ENCODE data around the gene TADA1. TPM values are rescaled to one million over a fixed set of nuclear protein-coding genes. Genes with fewer than 3 reads are reported as not detected.

Gene TADA1
- total RNA-seq, 1 experiment from 2014 or later, result 15.2 TPM

- DNase-seq (ENCODE audit: low spot score), result no peak
- H3K27ac ChIP-seq (ENCODE audit: low read depth, low read length, poor library complexity, severe bottlenecking), result no peak overlapping the region
- no peaks in the 10 kb centered on the region for H3K4me1 ChIP-seq (ENCODE audit: insufficient read depth, low read length, poor library complexity, severe bottlenecking)
- POLR2A ChIA-PET (ENCODE audit: low non-redundant PET), result no interaction called here
- no peaks in the 10 kb centered on the region for H3K36me3 ChIP-seq (ENCODE audit: insufficient read depth, low read length, poor library complexity, severe bottlenecking)
- H3K9me3 ChIP-seq (ENCODE audit: low read depth, low read length, poor library complexity, severe bottlenecking), result peaks cover 9% of the 10 kb centered on the region
- intact Hi-C loops (cut with micrococcal nuclease; ENCODE audit: unreplicated experiment), result loop anchor here (5.0 kb wide), 2 partner anchors 531 to 621 kb away; no protein-coding TSS in a partner anchor
- CTCF ChIA-PET, result interaction anchor here (0.7 to 2.2 kb wide), 2 partner anchors 145 to 615 kb away, joined by 3 to 33 read pairs; no protein-coding TSS in a partner anchor
- no peak overlapping the region for H3K4me3 ChIP-seq (ENCODE audit: low read depth, low read length, poor library complexity, severe bottlenecking)
- TF ChIP-seq EZH2 (IDR thresholded peaks at IDR 0.05; ENCODE audit: borderline replicate concordance, low read depth, low read length, poor library complexity, severe bottlenecking), result no peak
- TF ChIP-seq, protein P1, sequence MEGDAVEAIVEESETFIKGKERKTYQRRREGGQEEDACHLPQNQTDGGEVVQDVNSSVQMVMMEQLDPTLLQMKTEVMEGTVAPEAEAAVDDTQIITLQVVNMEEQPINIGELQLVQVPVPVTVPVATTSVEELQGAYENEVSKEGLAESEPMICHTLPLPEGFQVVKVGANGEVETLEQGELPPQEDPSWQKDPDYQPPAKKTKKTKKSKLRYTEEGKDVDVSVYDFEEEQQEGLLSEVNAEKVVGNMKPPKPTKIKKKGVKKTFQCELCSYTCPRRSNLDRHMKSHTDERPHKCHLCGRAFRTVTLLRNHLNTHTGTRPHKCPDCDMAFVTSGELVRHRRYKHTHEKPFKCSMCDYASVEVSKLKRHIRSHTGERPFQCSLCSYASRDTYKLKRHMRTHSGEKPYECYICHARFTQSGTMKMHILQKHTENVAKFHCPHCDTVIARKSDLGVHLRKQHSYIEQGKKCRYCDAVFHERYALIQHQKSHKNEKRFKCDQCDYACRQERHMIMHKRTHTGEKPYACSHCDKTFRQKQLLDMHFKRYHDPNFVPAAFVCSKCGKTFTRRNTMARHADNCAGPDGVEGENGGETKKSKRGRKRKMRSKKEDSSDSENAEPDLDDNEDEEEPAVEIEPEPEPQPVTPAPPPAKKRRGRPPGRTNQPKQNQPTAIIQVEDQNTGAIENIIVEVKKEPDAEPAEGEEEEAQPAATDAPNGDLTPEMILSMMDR (conservative IDR thresholded peaks at IDR 0.05; ENCODE audit: low read depth, low read length), result no peak
- peaks cover 36% of the 10 kb centered on the region for H3K27me3 ChIP-seq (replicated peaks; ENCODE audit: insufficient read depth, low read depth, low read length, poor library complexity)
- BruUV-seq (replicated peaks), result no TSS peak
Observed at GRCh38 chr1:166911624-166912023, 35.6 kb upstream of the TADA1 start.

DNA sequence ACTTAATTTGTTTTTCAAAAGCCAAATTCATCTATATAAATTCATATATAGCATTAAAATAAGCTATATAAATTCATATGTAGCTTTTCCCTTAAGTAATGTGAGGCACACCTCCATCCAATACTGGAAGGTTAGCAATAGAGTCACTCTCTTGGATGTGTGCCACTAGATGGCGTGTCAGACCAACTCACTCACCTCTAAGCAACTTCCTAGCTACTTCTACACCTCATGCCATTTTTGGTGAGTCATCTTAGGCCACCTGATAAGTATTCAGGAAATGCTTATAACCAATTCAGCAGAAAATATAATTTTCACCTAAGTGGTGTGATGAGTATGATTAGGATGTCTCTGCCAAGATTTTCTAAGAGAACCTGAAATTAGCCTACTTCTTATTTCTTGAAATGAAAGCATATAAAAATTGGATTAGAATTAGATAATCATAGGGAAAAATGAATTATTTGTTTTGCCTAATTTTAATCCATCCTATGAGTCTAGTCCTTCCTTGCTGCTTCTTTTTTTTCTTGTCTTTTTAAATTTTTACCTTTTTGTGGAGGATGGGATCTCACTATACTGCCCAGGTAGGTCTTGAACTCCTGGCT lies 34.4 kb upstream of the TADA1 start:
- Histone ChIP-seq H3K4me3 (ENCODE audit: low read depth, low read length, poor library complexity, severe bottlenecking) (no peak overlapping the region), H3K4me1 (ENCODE audit: insufficient read depth, low read length, poor library complexity, severe bottlenecking) (no peaks in the 10 kb centered on the region), H3K27me3 (replicated peaks; ENCODE audit: insufficient read depth, low read depth, low read length, poor library complexity) (peaks cover 33% of the 10 kb centered on the region), H3K36me3 (ENCODE audit: insufficient read depth, low read length, poor library complexity, severe bottlenecking) (no peaks in the 10 kb centered on the region), H3K9me3 (ENCODE audit: low read depth, low read length, poor library complexity, severe bottlenecking) (peaks cover 9% of the 10 kb centered on the region), H3K27ac (ENCODE audit: low read depth, low read length, poor library complexity, severe bottlenecking) (no peak overlapping the region)
- no peak for TF ChIP-seq EZH2 (IDR thresholded peaks at IDR 0.05; ENCODE audit: borderline replicate concordance, low read depth, low read length, poor library complexity, severe bottlenecking)
- TF ChIP-seq, protein P1 (conservative IDR thresholded peaks at IDR 0.05; ENCODE audit: low read depth, low read length), result peak; percentile 89
- peak; percentile 83 for DNase-seq (ENCODE audit: low spot score)
- ChIA-PET POLR2A (ENCODE audit: low non-redundant PET) (no interaction called here), CTCF (interaction anchor here (0.6 to 2.4 kb wide), 10 partner anchors 35 to 777 kb away, joined by 3 to 41 read pairs (median 4); no protein-coding TSS in a partner anchor)
- intact Hi-C loops (cut with micrococcal nuclease; ENCODE audit: unreplicated experiment), result loop anchor here (1.0 to 5.0 kb wide), 3 partner anchors 149 to 622 kb away; no protein-coding TSS in a partner anchor
- BruUV-seq (replicated peaks), result no TSS peak

- H3K4me1 ChIP-seq (ENCODE audit: insufficient read depth, low read length, poor library complexity, severe bottlenecking), result no peaks in the 10 kb centered on the region
- intact Hi-C loops (cut with micrococcal nuclease; ENCODE audit: unreplicated experiment), result no loop called here
- H3K27me3 ChIP-seq (replicated peaks; ENCODE audit: insufficient read depth, low read depth, low read length, poor library complexity), result peaks cover 31% of the 10 kb centered on the region
- POLR2A ChIA-PET (ENCODE audit: low non-redundant PET), result no interaction called here
- H3K9me3 ChIP-seq (ENCODE audit: low read depth, low read length, poor library complexity, severe bottlenecking), result peaks cover 9% of the 10 kb centered on the region
- BruUV-seq (replicated peaks), result no TSS peak
- TF ChIP-seq, protein P1 (conservative IDR thresholded peaks at IDR 0.05; ENCODE audit: low read depth, low read length), result no peak
- TF ChIP-seq EZH2 (IDR thresholded peaks at IDR 0.05; ENCODE audit: borderline replicate concordance, low read depth, low read length, poor library complexity, severe bottlenecking), result no peak
- no peaks in the 10 kb centered on the region for H3K36me3 ChIP-seq (ENCODE audit: insufficient read depth, low read length, poor library complexity, severe bottlenecking)
- no peak overlapping the region for H3K4me3 ChIP-seq (ENCODE audit: low read depth, low read length, poor library complexity, severe bottlenecking)
- DNase-seq (ENCODE audit: low spot score), result no peak
- no peak overlapping the region for H3K27ac ChIP-seq (ENCODE audit: low read depth, low read length, poor library complexity, severe bottlenecking)
- CTCF ChIA-PET, result interaction anchor here (2.4 kb wide), 1 partner anchor 150 kb away, joined by 41 read pairs; no protein-coding TSS in a partner anchor
Observed at GRCh38 chr1:166908942-166909341, 32.9 kb upstream of the TADA1 start.
